ENCODE results near the gene MMP20.

DNA sequence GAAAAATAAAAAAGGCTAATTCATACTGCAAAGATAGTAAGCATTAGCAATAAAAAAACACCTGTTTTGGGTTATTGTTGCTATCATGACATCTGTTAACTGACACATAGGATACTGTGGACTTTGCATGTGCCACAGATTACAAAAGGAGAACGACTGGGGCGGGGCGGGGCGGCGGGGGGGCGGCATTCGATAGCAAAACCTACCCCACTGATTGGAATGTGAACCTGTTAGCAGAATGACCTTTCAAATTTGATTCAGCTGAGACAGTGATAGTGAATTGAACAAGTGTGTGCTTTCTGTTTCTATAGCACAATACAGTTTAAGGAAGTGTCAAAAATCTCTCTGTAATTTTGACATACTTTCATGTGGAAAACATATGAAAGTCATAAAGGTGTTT lies 14.9 kb downstream of the MMP20 start:
- TF ChIP-seq, protein P1, sequence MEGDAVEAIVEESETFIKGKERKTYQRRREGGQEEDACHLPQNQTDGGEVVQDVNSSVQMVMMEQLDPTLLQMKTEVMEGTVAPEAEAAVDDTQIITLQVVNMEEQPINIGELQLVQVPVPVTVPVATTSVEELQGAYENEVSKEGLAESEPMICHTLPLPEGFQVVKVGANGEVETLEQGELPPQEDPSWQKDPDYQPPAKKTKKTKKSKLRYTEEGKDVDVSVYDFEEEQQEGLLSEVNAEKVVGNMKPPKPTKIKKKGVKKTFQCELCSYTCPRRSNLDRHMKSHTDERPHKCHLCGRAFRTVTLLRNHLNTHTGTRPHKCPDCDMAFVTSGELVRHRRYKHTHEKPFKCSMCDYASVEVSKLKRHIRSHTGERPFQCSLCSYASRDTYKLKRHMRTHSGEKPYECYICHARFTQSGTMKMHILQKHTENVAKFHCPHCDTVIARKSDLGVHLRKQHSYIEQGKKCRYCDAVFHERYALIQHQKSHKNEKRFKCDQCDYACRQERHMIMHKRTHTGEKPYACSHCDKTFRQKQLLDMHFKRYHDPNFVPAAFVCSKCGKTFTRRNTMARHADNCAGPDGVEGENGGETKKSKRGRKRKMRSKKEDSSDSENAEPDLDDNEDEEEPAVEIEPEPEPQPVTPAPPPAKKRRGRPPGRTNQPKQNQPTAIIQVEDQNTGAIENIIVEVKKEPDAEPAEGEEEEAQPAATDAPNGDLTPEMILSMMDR (conservative IDR thresholded peaks at IDR 0.05; ENCODE audit: low read depth in 2 of 2): no peak
- no peak for TF ChIP-seq EZH2 (IDR thresholded peaks at IDR 0.05; ENCODE audit: low read depth, unreplicated experiment)
- TF ChIP-seq POLR2AphosphoS5 (IDR thresholded peaks at IDR 0.05; ENCODE audit: low read depth): no peak
- TF ChIP-seq CREB1 (CRISPR knock-in tag; IDR thresholded peaks at IDR 0.05; ENCODE audit: low read depth): no peak
- TF ChIP-seq, protein P2, sequence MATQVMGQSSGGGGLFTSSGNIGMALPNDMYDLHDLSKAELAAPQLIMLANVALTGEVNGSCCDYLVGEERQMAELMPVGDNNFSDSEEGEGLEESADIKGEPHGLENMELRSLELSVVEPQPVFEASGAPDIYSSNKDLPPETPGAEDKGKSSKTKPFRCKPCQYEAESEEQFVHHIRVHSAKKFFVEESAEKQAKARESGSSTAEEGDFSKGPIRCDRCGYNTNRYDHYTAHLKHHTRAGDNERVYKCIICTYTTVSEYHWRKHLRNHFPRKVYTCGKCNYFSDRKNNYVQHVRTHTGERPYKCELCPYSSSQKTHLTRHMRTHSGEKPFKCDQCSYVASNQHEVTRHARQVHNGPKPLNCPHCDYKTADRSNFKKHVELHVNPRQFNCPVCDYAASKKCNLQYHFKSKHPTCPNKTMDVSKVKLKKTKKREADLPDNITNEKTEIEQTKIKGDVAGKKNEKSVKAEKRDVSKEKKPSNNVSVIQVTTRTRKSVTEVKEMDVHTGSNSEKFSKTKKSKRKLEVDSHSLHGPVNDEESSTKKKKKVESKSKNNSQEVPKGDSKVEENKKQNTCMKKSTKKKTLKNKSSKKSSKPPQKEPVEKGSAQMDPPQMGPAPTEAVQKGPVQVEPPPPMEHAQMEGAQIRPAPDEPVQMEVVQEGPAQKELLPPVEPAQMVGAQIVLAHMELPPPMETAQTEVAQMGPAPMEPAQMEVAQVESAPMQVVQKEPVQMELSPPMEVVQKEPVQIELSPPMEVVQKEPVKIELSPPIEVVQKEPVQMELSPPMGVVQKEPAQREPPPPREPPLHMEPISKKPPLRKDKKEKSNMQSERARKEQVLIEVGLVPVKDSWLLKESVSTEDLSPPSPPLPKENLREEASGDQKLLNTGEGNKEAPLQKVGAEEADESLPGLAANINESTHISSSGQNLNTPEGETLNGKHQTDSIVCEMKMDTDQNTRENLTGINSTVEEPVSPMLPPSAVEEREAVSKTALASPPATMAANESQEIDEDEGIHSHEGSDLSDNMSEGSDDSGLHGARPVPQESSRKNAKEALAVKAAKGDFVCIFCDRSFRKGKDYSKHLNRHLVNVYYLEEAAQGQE (IDR thresholded peaks at IDR 0.05; ENCODE audit: unreplicated experiment): no peak
- TF ChIP-seq EZH2phosphoT487 (IDR thresholded peaks at IDR 0.05; ENCODE audit: unreplicated experiment): no peak
- TF ChIP-seq NANOG (IDR thresholded peaks at IDR 0.05; ENCODE audit: borderline replicate concordance): no peak
- TF ChIP-seq, protein P3, sequence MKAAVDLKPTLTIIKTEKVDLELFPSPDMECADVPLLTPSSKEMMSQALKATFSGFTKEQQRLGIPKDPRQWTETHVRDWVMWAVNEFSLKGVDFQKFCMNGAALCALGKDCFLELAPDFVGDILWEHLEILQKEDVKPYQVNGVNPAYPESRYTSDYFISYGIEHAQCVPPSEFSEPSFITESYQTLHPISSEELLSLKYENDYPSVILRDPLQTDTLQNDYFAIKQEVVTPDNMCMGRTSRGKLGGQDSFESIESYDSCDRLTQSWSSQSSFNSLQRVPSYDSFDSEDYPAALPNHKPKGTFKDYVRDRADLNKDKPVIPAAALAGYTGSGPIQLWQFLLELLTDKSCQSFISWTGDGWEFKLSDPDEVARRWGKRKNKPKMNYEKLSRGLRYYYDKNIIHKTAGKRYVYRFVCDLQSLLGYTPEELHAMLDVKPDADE (IDR thresholded peaks at IDR 0.05): no peak
- TF ChIP-seq ZNF114 (CRISPR knock-in tag; IDR thresholded peaks at IDR 0.05): no peak
- no peak for TF ChIP-seq ZNF331 (CRISPR knock-in tag; IDR thresholded peaks at IDR 0.05; ENCODE audit: low read depth)
